HG03342 (cell line): Measurements from ENCODE around the gene RIMS1.
A peak's percentile ranks its signal among the peaks of the same experiment; 100 is the strongest.
"Not testable (repeated sequence)": the region's sequence is repeated elsewhere in the genome, so short reads cannot be mapped to it uniquely, and the experiment has no call there.

Source experiments
- ATAC-seq: cut with Tn5 transposase; IDR thresholded peaks from one replicate; pipeline ENCODE4 v1.9.1; 2021; ENCODE audit warnings: mild to moderate bottlenecking, moderate library complexity; ENCODE audit not compliant: unreplicated experiment

Gene RIMS1

GRCh38 chr6:72316675-72317380 lies 430.5 kb downstream of the RIMS1 start:
- ATAC-seq = no peak

DNA sequence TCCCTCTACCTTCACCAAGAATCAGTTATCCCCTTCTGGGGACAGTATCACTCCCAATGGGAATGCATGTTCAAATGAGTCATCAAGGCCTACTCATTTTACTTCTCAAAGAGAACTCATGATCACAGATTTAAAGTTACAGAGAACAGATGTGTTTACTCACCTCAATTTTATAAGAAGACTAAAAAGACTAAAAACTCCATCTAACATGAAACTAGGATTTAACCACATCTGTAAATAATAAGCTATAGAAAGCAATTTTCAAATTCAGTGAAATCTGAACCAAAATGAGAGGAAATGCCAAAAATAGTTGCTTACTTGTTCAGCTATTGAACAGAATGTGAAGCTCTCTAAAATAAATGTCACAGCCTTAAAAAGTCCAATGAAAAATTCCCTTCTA lies 435.4 kb downstream of the RIMS1 start:
- ATAC-seq = no peak

DNA sequence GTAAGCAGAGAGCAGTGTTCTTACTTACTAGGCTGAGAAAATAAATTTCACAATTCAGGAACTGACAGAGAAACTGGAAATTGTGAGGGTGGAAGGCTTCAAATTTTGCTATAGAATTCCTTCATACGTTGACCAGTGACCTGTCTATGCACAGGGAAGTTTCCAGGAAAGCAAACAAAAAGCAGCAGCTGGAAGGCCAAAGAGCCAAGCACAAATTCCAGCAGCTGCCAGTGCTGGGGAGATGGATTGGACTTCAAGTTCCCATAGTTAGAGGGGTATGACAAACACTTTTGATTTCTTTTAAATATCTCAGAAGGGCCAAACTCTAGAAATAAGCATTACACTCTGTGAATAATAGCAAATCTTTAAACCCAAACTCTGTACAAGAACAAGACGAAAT lies 436.4 kb downstream of the RIMS1 start:
- ATAC-seq = no peak

DNA sequence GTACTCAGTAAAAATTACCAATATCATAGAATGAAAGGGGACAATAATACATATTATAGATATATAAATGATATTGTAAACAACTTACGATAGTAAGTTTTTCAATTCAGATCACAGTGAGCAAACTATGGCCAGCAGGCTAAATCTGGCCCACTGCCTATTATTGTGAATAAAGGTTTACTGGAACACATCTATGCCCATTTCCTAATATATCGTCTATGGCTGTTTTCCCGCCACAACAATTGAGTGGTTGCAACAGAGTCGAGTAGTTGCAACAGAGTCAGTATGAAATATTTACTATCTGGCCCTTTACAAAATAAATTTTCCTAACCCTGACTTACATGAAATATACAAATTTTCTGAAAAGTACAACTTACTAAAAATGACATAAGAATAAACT lies 438.2 kb downstream of the RIMS1 start:
- no peak for ATAC-seq

DNA sequence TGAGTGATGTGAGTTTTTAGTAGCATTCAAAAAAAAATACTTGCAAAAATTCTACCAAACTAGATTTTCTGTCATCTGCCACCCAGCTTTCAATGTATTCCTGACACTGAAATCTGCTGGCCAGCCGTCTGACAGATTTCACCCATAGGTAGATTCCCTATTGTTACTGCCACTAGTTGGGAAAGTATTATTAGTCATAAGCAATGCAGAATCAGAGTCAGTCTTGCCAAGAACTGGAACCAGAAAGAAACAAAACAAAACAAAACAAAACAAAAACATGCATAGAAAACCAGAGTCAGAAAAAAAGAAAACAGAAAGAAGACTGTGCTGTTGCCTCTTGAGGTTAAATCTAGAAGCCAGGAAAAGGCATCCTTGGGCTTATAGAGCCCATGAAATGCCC lies 442.4 kb downstream of the RIMS1 start:
- ATAC-seq = no peak

GRCh38 chr6:72335203-72335602 lies 448.9 kb downstream of the RIMS1 start:
- ATAC-seq = not testable (repeated sequence)

DNA sequence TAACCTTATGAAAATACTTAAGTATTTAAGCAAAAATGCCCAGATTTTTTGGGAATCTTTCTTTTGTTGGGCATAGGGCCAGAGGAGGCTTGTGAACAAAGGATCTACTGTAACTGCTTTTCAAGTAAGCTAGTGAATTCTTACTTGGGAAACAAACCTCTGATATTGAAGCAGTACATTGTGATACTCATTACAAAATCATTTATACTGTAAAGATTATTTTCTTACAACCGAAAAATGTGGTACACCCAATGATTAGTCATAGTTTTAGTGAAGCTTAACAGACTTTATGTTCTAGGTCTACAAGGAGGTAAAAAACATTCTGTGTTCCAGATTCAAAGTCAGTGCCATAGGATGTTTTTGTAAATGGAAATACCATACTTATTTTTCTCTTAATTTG lies 462.6 kb downstream of the RIMS1 start:
- ATAC-seq = no peak

- ATAC-seq = no peak
Observed at GRCh38 chr6:72350296-72350881, 464.0 kb downstream of the RIMS1 start.

- no peak for ATAC-seq
Observed at GRCh38 chr6:72363844-72364740, 477.7 kb downstream of the RIMS1 start.

DNA sequence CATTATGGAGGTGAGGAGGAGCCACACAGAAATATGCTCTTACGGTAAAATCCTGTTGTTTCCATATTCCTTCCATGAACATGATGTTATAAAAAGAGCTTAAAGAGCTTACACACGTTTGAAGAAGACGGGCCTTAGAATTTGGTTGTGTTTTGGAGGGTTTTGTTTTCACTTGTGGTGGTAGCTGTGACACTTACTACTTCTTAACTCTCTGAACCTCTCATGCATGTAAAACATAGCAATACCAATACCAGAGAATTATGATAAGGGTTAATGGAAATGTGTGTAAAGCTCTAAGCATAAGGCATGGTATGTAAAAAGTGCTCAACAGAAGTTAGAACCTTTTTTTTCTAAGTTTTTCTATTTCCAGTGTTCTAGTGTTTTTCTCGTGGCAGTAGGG lies 479.4 kb downstream of the RIMS1 start:
- ATAC-seq = no peak

- ATAC-seq = no peak
Observed at GRCh38 chr6:72367439-72367838, 481.1 kb downstream of the RIMS1 start.

DNA sequence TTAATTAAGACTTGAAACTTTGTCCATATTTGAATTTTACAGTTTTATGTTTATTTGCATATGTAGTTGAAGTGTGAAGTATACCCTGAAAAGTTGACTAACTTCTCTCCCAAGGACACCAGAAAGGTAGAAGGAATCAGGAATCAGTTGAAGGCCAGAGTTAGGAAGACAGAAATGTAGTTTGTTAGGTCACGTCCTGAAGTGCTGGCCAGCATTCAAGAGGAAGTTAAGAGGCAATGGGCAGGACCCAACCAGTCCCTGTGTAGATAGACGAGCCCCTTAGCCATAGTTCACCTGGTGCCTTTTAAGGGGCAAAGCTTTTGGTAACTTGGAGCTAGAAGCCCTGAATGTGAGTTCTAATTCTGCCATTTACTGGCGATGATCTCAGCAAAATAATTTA lies 485.1 kb downstream of the RIMS1 start:
- no peak for ATAC-seq

DNA sequence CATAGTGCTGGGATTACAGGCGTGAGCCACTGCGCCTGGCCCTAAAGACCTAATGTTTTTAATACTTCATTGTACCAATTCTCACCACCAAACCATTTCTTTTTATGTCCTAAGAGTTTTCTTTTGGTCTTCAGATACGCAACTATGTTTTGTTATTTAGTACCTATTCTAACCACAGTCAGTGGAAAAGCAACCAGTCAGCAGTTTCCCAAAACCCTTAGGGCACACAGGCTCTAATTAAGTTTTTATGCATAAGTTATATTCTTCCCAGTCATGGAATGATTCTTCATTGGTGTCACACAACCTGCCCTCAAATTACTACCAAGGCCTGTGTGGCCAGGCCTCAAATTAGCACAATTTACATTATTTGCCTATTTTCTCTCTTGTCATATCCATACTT lies 487.8 kb downstream of the RIMS1 start:
- ATAC-seq = no peak

DNA sequence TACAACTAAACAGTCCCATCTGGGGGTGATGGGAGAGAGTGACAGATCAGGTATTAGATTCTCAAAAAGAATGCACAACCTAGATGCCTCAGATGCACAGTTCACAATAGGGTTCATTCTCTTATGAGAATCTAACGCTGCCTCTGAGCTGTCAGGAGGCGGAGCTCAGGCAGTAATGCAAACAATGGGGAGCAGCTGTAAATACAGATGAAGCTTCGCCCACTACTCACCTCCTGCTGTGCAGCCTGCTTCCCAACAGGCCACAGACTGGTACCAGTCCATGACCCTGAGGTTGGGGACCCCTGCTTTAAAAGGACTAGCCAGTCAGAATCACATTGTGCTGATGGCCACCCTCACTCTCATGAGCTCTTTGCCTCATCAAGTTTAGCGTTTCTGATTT lies 488.5 kb downstream of the RIMS1 start:
- ATAC-seq = no peak

DNA sequence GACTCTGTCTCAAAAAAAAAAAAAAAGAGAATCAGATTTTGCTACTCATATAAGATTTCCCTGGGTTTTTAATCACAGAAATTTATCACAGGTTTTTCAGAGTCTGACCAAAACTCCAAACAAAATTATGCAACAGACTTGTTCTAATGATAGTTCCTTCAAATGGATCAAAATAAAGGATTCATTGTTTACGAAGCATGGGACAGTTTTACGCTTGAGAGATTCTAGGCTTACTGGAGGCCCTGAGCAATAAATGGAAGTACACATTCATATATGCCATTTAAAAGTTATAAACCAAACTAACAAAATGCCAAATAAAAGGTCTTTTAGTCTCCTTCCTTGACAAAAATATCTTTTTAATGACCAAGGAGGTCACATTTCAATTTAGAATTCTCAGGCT lies 490.4 kb downstream of the RIMS1 start:
- ATAC-seq = no peak

DNA sequence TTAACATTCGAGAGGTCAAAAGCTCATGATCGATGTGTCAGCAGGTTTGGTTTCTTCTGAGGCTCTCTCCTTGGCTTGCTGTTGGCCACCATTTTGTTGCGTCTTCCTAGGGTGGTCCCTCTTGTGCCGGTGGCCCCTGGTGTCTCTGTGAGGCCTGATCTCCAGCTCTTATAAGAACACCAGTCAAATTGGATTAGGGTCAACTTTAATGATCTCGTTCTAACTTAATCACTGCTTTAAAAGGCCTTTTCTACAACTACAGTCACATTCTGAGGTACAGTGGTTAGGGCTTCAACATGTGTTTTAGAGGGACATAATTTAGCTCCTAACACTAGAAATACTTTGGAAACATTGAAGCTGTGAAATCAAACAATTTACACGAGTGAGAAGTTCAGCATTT lies 494.7 kb downstream of the RIMS1 start:
- no peak for ATAC-seq

- ATAC-seq = peak; percentile 94
Observed at GRCh38 chr6:72382602-72383529, 496.5 kb downstream of the RIMS1 start.

DNA sequence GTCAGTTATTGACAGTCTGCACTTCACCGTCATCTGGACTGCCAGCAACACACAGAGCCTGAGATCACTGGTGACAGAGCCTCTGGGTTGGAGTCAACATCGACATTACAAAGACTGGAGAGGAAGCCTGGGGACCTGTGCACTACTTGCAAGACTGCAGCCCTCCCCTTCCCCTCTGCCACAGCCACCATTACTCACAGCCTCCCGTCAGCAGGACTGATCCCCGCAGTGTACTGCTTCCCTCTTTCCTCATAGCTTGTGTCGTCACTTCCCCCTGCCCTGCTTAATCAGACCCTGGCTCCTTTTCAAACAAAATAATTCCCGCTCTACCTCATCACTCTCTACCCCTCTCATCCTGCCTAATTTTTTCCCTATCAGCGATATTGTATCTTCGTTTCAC lies 500.0 kb downstream of the RIMS1 start:
- no peak for ATAC-seq

DNA sequence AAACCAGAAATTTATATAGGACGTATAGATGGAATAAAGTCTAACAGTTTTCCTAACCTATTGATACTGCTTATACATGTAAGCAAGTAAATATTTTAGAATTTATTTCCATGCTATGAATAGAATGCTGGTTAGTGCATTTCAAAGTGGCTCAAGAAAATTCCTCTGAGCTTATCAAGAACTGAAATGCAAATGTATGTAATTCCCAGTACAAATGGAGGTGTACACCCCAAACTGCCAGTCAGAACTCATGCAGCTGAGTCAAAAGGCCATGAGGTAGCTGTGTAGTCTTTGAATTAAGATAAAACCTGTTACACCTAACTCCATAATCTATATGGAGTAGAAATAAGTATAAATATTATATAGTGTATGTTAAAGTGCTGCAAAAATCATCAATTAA lies 503.3 kb downstream of the RIMS1 start:
- no peak for ATAC-seq

- ATAC-seq = no peak
Observed at GRCh38 chr6:72390548-72390947, 504.2 kb downstream of the RIMS1 start.

DNA sequence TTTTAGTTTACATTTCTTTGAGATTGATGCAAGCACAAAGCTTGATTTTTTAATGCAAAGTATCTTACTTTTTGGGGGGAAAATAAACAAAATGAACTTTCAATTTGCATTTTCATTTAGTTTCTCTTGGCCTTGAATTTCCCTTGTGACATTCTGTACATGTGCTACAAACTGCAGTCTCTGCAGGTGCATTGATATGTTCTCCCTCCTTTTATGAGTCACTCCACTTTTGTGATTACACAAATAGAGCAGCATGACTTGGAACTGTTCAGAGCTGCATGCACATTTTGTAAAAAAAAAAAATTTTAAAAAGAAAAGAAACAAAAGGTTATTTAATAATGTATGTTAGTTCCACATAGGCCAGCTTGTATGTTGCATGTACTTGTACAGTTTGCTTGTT lies 515.5 kb downstream of the RIMS1 start:
- no peak for ATAC-seq
